HepG2 (cell line): ENCODE results near the gene ESAM. TPM values are rescaled to one million over a fixed set of nuclear protein-coding genes. Genes with fewer than 3 reads are reported as not detected.

Source experiments
- CREBL2 ChIP-seq: sonication (generic); formaldehyde crosslinking; IDR thresholded peaks from 2 replicates; pipeline ENCODE4 v1.8.1; 2023; ENCODE audit warnings: missing genetic modification reagents, mild to moderate bottlenecking, borderline replicate concordance
- FOSL1 ChIP-seq: sonication (generic); formaldehyde crosslinking; IDR thresholded peaks from 2 replicates; pipeline ENCODE4 v1.9.0; 2021; ENCODE audit warnings: missing genetic modification reagents, borderline replicate concordance
- HIVEP1 ChIP-seq: sonication (generic); formaldehyde crosslinking; IDR thresholded peaks from 2 replicates; pipeline ENCODE4 v1.4.0; 2020; ENCODE audit warnings: mild to moderate bottlenecking, missing genetic modification reagents
- IRX3 ChIP-seq: sonication (generic); formaldehyde crosslinking; IDR thresholded peaks from 2 replicates; pipeline ENCODE4 v1.8.1; 2023; ENCODE audit warnings: mild to moderate bottlenecking, low read depth, missing genetic modification reagents, borderline replicate concordance
- MNT ChIP-seq: fragments of 450-650 bp; IDR thresholded peaks from 2 replicates; pipeline ENCODE4 v1.6.1; 2016
- PATZ1 ChIP-seq: sonication (generic); formaldehyde crosslinking; IDR thresholded peaks from 2 replicates; pipeline ENCODE4 v1.4.0; 2020; ENCODE audit warnings: missing genetic modification reagents
- POLR2A ChIP-seq, 2 experiments: IDR thresholded peaks; 2 replicates each; pipeline ENCODE4 v1.6.1; 2011; ENCODE audit warnings: low read depth in 2 of 2, low read length in 2 of 2, mild to moderate bottlenecking in 1 of 2, moderate library complexity in 1 of 2; ENCODE audit not compliant: insufficient read depth in 1 of 2
- SALL2 ChIP-seq: sonication (generic); formaldehyde crosslinking; IDR thresholded peaks from 2 replicates; pipeline ENCODE4 v1.8.1; 2023; ENCODE audit warnings: mild to moderate bottlenecking, missing genetic modification reagents, inconsistent platforms
- SCMH1 ChIP-seq: sonication (generic); formaldehyde crosslinking; IDR thresholded peaks from 2 replicates; pipeline ENCODE4 v1.9.0; 2021; ENCODE audit warnings: missing genetic modification reagents, mild to moderate bottlenecking, borderline replicate concordance
- THAP9 ChIP-seq: sonication (generic); formaldehyde crosslinking; IDR thresholded peaks from 2 replicates; pipeline ENCODE4; 2020; ENCODE audit warnings: missing genetic modification reagents, mild to moderate bottlenecking, borderline replicate concordance
- UBTF ChIP-seq: sonication (generic); formaldehyde crosslinking; IDR thresholded peaks from 2 replicates; pipeline ENCODE4 v1.4.0; 2020; ENCODE audit warnings: mild to moderate bottlenecking, missing genetic modification reagents
- ZNF18 ChIP-seq: sonication (generic); formaldehyde crosslinking; IDR thresholded peaks from 2 replicates; pipeline ENCODE4 v1.8.0; 2022; ENCODE audit warnings: mild to moderate bottlenecking, missing genetic modification reagents; ENCODE audit not compliant: insufficient replicate concordance
- ZNF225 ChIP-seq: sonication (generic); formaldehyde crosslinking; IDR thresholded peaks from 2 replicates; pipeline ENCODE4 v1.4.0; 2020; ENCODE audit warnings: mild to moderate bottlenecking, missing genetic modification reagents
- ZNF253 ChIP-seq: sonication (generic); formaldehyde crosslinking; IDR thresholded peaks from 2 replicates; pipeline ENCODE4 v1.8.0; 2022; ENCODE audit warnings: mild to moderate bottlenecking, missing genetic modification reagents, borderline replicate concordance
- ZNF552 ChIP-seq: sonication (generic); formaldehyde crosslinking; IDR thresholded peaks from 2 replicates; pipeline ENCODE4 v1.9.0; 2022; ENCODE audit warnings: missing genetic modification reagents, mild to moderate bottlenecking, borderline replicate concordance
- ZNF747 ChIP-seq: sonication (generic); formaldehyde crosslinking; IDR thresholded peaks from 2 replicates; pipeline ENCODE4 v1.8.1; 2023; ENCODE audit warnings: missing genetic modification reagents, mild to moderate bottlenecking, borderline replicate concordance
- ZSCAN21 ChIP-seq: sonication (generic); formaldehyde crosslinking; IDR thresholded peaks from 2 replicates; pipeline ENCODE4 v1.8.0; 2022; ENCODE audit warnings: mild to moderate bottlenecking, missing genetic modification reagents, moderate library complexity, borderline replicate concordance
- polyA plus RNA-seq, 8 experiments: library from polyadenylated mRNA; depleted of rRNA in 3 of 8; stranded (reverse) in 7 of 8; unstranded in 1 of 8; fragments of >200 nt; fragmentation: Illumina TruSeq in 4 of 8; extraction: Trizol in 4 of 8; gene quantifications; 2 replicates each; pipeline versions ENCODE4 v1.2.1 to v1.2.3, GENCODE V29; 2011 to 2016; ENCODE audit warnings: low read depth in 4 of 8, missing spikeins in 1 of 8, mixed read lengths in 1 of 8; ENCODE audit not compliant: insufficient read depth in 1 of 8
- total RNA-seq, 5 experiments: library from RNA; depleted of rRNA; stranded (reverse); fragments of >200 nt; fragmentation: Illumina TruSeq; extraction: Trizol; gene quantifications; 2 replicates each; pipeline ENCODE4 v1.2.3, GENCODE V29; 2016; ENCODE audit warnings: low read depth in 1 of 5

Gene ESAM
- total and polyA plus RNA-seq, 2 of the 13 experiments (the other 11 are each of a cell fraction or from before 2014, with no cell fraction given) = 1.2 to 6.8 TPM

- TF ChIP-seq THAP9 (CRISPR knock-in tag) (peak; percentile 65; the same call in 1 of the 2 replicates), UBTF (peak; percentile 55), SALL2 (peak; percentile 89), ZNF552 (CRISPR knock-in tag) (peak; percentile 53; the same call in 1 of the 2 replicates), HIVEP1 (CRISPR knock-in tag) (peak; percentile 69), ZNF225 (CRISPR knock-in tag) (peak; percentile 91), ZNF18 (no peak), ZNF253 (CRISPR knock-in tag) (0 out of 2 replicates have a peak, but pooled peaks have one; percentile 39), IRX3 (CRISPR knock-in tag) (no peak), MNT (no peak), ZSCAN21 (CRISPR knock-in tag) (peak; percentile 86; the same call in 1 of the 2 replicates), POLR2A (IDR thresholded peaks at IDR 0.05; ENCODE audit: insufficient read depth in 1 of 2, low read depth in 2 of 2, low read length in 2 of 2) (peak; percentile 83 to 96), PATZ1 (CRISPR knock-in tag) (peak; percentile 78), ZNF747 (peak; percentile 80; the same call in 1 of the 2 replicates), FOSL1 (CRISPR knock-in tag) (no peak), SCMH1 (CRISPR knock-in tag) (no peak), CREBL2 (no peak)
Observed at GRCh38 chr11:124800226-124800929, 38.3 kb upstream of the ESAM start, which contains the start of gene MSANTD2 (continued).
